Neutrophil (primary cell): ENCODE results near the gene TSC22D4.
A peak's percentile ranks its signal among the peaks of the same experiment; 100 is the strongest.
"Not testable (repeated sequence)": the region's sequence is repeated elsewhere in the genome, so short reads cannot be mapped to it uniquely, and the experiment has no call there.

Source experiments
- H3K27ac ChIP-seq: fragments of 200-600 bp; sonication (generic); 2 replicates; pipeline ENCODE4 v1.5.1; 2016; ENCODE audit warnings: mild to moderate bottlenecking, moderate library complexity
- H3K27me3 ChIP-seq: fragments of 200-600 bp; sonication (generic); 2 replicates; pipeline ENCODE4 v1.6.0; 2016; ENCODE audit warnings: mild to moderate bottlenecking
- H3K36me3 ChIP-seq: fragments of 200-600 bp; sonication (generic); 2 replicates; pipeline ENCODE4 v1.5.1; 2017
- H3K4me1 ChIP-seq, 2 experiments: fragments of 200-600 bp in 1 of 2; sonication (generic) in 1 of 2; 1 replicate in 1 of 2; 2 replicates in 1 of 2; pipeline versions ENCODE4 v1.5.1 to v1.6.1; 2013 to 2016; ENCODE audit warnings: low read depth in 1 of 2, low read length in 1 of 2, mild to moderate bottlenecking in 1 of 2, moderate library complexity in 1 of 2; ENCODE audit not compliant: control insufficient read depth in 1 of 2, insufficient read depth in 1 of 2
- H3K4me3 ChIP-seq, 2 experiments: fragments of 200-600 bp in 1 of 2; sonication (generic) in 1 of 2; 1 replicate in 1 of 2; 2 replicates in 1 of 2; pipeline ENCODE4 v1.5.1; 2013 to 2016; ENCODE audit warnings: low read depth in 1 of 2, low read length in 1 of 2, mild to moderate bottlenecking in 1 of 2, moderate library complexity in 1 of 2
- H3K9me3 ChIP-seq: fragments of 200-600 bp; sonication (generic); 2 replicates; pipeline ENCODE4 v1.5.1; 2016
- CTCF ChIP-seq: fragments of 200-600 bp; sonication (generic); IDR thresholded peaks from 2 replicates; pipeline ENCODE4 v1.5.1; 2016; ENCODE audit warnings: antibody characterized with exemption

TSC22D4 gene

GRCh38 chr7:100478958-100479660 lies at the start of gene TSC22D4:
TSC22D4 (minus strand) TSS chr7:100479214; CDS start chr7:100478038, 1,176 bp downstream.
- Histone ChIP-seq H3K36me3 (peaks cover 37% of the 10 kb centered on the region), H3K9me3 (no peaks in the 10 kb centered on the region), H3K4me1 (peaks cover 41 to 42% of the 10 kb centered on the region in 2 experiments), H3K4me3 (peak within 1 kb of the TSS; percentile 86 to 97), H3K27me3 (peaks cover 17% of the 10 kb centered on the region), H3K27ac (peak within 1 kb of the TSS; percentile 98)
- peak; percentile 32 for TF ChIP-seq CTCF

- H3K27me3 ChIP-seq, H3K4me3 ChIP-seq, H3K4me1 ChIP-seq, H3K36me3 ChIP-seq, H3K9me3 ChIP-seq, H3K27ac ChIP-seq: not testable (repeated sequence)
These were observed 49.3 kb upstream of the TSC22D4 start for GRCh38 chr7:100528108-100528866.

GRCh38 chr7:100523192-100523591 lies 44.2 kb upstream of the TSC22D4 start:
- H3K36me3 ChIP-seq, H3K27me3 ChIP-seq, H3K9me3 ChIP-seq, H3K4me1 ChIP-seq, H3K27ac ChIP-seq, H3K4me3 ChIP-seq: not testable (repeated sequence)

GRCh38 chr7:100521909-100522593 lies 43.0 kb upstream of the TSC22D4 start:
- not testable (repeated sequence) for H3K4me3 ChIP-seq, H3K4me1 ChIP-seq, H3K36me3 ChIP-seq, H3K27ac ChIP-seq, H3K27me3 ChIP-seq, H3K9me3 ChIP-seq

GRCh38 chr7:100521076-100521475 lies 42.1 kb upstream of the TSC22D4 start:
- H3K27me3 ChIP-seq: no peaks in the 10 kb centered on the region
- no peak overlapping the region for H3K4me3 ChIP-seq
- no peak for TF ChIP-seq CTCF
- no peaks in the 10 kb centered on the region for H3K4me1 ChIP-seq
- no peaks in the 10 kb centered on the region for H3K9me3 ChIP-seq
- no peak overlapping the region for H3K27ac ChIP-seq
- no peaks in the 10 kb centered on the region for H3K36me3 ChIP-seq

- H3K27ac ChIP-seq: no peak overlapping the region
- H3K9me3 ChIP-seq: no peaks in the 10 kb centered on the region
- H3K4me1 ChIP-seq: no peaks in the 10 kb centered on the region
- no peak overlapping the region for H3K4me3 ChIP-seq
- no peaks in the 10 kb centered on the region for H3K27me3 ChIP-seq
- H3K36me3 ChIP-seq: no peaks in the 10 kb centered on the region
- no peak for TF ChIP-seq CTCF
These were observed 41.1 kb upstream of the TSC22D4 start for GRCh38 chr7:100520138-100520537.

GRCh38 chr7:100519580-100519979 lies 40.6 kb upstream of the TSC22D4 start:
- no peaks in the 10 kb centered on the region for H3K27me3 ChIP-seq
- no peaks in the 10 kb centered on the region for H3K36me3 ChIP-seq
- no peak for TF ChIP-seq CTCF
- no peaks in the 10 kb centered on the region for H3K4me1 ChIP-seq
- H3K27ac ChIP-seq: no peak overlapping the region
- H3K9me3 ChIP-seq: no peaks in the 10 kb centered on the region
- no peak overlapping the region for H3K4me3 ChIP-seq
